ENCODE measurements around the gene CD84.

CD84 gene

GRCh38 chr1:160496334-160496733 lies 83.0 kb downstream of the CD84 start:
- Histone ChIP-seq H3K27ac (ENCODE audit: insufficient read depth, low read depth, low read length, poor library complexity, severe bottlenecking) (no peak overlapping the region), H3K27me3 (ENCODE audit: control insufficient read depth, insufficient read depth, low read length, poor library complexity, severe bottlenecking) (no peaks in the 10 kb centered on the region), H3K4me3 (ENCODE audit: insufficient read depth, low read depth, low read length) (no peak overlapping the region), H3K36me3 (ENCODE audit: control insufficient read depth, insufficient read depth, low read length) (no peaks in the 10 kb centered on the region), H3K4me1 (ENCODE audit: control insufficient read depth, insufficient read depth, low read length) (no peaks in the 10 kb centered on the region), H3K9me3 (ENCODE audit: control insufficient read depth, low read length) (no peaks in the 10 kb centered on the region)
- 88 to 91% methylated on average over 4 of the region's 4 CpGs for WGBS, 2 experiments

- WGBS, 2 experiments: 88 to 91% methylated on average over 2 to 3 of the region's 3 CpGs
Observed at GRCh38 chr1:160494620-160495019, 84.7 kb downstream of the CD84 start.

DNA sequence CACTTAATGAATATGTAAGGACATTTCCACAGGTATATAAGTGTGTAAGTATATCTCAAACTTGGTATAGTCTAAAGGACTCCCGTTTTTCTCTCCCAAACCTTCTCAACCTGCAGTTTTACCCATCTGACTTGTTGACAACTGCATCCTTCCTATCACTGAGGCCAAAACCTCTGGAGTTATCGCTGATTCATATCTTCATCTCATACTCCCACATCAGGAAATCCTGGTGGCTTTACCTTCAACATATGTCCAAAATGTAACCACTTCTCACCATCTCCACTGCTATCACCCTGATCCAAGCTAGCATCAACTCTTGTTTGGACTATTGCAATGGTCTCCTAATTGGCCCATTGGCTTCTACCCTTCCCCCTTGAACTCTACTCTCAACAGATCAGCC lies 86.7 kb downstream of the CD84 start:
- H3K36me3 ChIP-seq (ENCODE audit: control insufficient read depth, insufficient read depth, low read length): no peaks in the 10 kb centered on the region
- H3K4me3 ChIP-seq (ENCODE audit: insufficient read depth, low read depth, low read length): no peak overlapping the region
- H3K27me3 ChIP-seq (ENCODE audit: control insufficient read depth, insufficient read depth, low read length, poor library complexity, severe bottlenecking): no peaks in the 10 kb centered on the region
- H3K4me1 ChIP-seq (ENCODE audit: control insufficient read depth, insufficient read depth, low read length): no peaks in the 10 kb centered on the region
- H3K27ac ChIP-seq (ENCODE audit: insufficient read depth, low read depth, low read length, poor library complexity, severe bottlenecking): no peak overlapping the region
- WGBS, 2 experiments: 91% methylated on average over 2 of the region's 2 CpGs
- no peaks in the 10 kb centered on the region for H3K9me3 ChIP-seq (ENCODE audit: control insufficient read depth, low read length)

More at GRCh38 chr1:160494620-160495019, 84.7 kb downstream of the CD84 start:
- no peaks in the 10 kb centered on the region for H3K36me3 ChIP-seq (ENCODE audit: control insufficient read depth, insufficient read depth, low read length)
- no peak overlapping the region for H3K27ac ChIP-seq (ENCODE audit: insufficient read depth, low read depth, low read length, poor library complexity, severe bottlenecking)
- no peak overlapping the region for H3K4me3 ChIP-seq (ENCODE audit: insufficient read depth, low read depth, low read length)
- no peaks in the 10 kb centered on the region for H3K4me1 ChIP-seq (ENCODE audit: control insufficient read depth, insufficient read depth, low read length)
- H3K9me3 ChIP-seq (ENCODE audit: control insufficient read depth, low read length): no peaks in the 10 kb centered on the region
- H3K27me3 ChIP-seq (ENCODE audit: control insufficient read depth, insufficient read depth, low read length, poor library complexity, severe bottlenecking): no peaks in the 10 kb centered on the region

- Histone ChIP-seq H3K4me3 (ENCODE audit: insufficient read depth, low read depth, low read length) (no peak overlapping the region), H3K36me3 (ENCODE audit: control insufficient read depth, insufficient read depth, low read length) (no peaks in the 10 kb centered on the region), H3K4me1 (ENCODE audit: control insufficient read depth, insufficient read depth, low read length) (no peaks in the 10 kb centered on the region), H3K27me3 (ENCODE audit: control insufficient read depth, insufficient read depth, low read length, poor library complexity, severe bottlenecking) (no peaks in the 10 kb centered on the region), H3K27ac (ENCODE audit: insufficient read depth, low read depth, low read length, poor library complexity, severe bottlenecking) (no peak overlapping the region), H3K9me3 (ENCODE audit: control insufficient read depth, low read length) (no peaks in the 10 kb centered on the region)
- 94 to 97% methylated on average over 3 of the region's 3 CpGs for whole genome bisulfite sequencing, 2 experiments
Observed at GRCh38 chr1:160491981-160492380, 87.3 kb downstream of the CD84 start.

All from ectodermal cell (in vitro differentiated cells).